ENCODE measurements around the gene CMC4. TPM values are rescaled to one million over a fixed set of nuclear protein-coding genes. Genes with fewer than 3 reads are reported as not detected.
A peak's percentile ranks its signal among the peaks of the same experiment; 100 is the strongest.

Gene CMC4
- total and polyA plus RNA-seq, 12 donors = 16.6 to 33.5 (median 22.9) TPM

DNA sequence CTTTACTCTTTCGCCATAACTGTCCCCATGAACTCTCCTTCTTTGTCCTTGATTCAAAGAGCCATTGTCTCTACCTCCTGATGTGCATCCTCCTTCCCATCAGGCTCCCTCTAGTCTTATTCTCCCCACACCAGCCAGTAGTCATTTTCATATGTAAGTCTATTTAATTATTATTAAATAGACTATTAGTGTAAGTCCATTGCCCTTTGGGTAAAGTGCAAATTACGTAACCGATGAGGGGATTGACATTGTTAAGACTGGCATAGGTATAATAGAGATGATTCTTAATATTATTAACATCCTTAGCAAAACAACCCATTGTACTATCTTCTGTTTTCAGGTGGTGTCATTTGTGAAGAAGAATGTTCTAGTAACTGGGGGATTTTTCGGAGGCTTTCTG is 16.7 kb downstream of the CMC4 start:
- Histone ChIP-seq H3K27me3 (no peaks in the 10 kb centered on the region), H3K4me1 (peaks cover 0 to 15% (median 6%) of the 10 kb centered on the region in 9 donors), H3K36me3 (peaks cover 0 to 65% (median 0%) of the 10 kb centered on the region in 9 donors), H3K9me3 (no peaks in the 10 kb centered on the region), H3K4me3 (no peak overlapping the region), H3K27ac (no peak overlapping the region)
- TF ChIP-seq, protein P1, sequence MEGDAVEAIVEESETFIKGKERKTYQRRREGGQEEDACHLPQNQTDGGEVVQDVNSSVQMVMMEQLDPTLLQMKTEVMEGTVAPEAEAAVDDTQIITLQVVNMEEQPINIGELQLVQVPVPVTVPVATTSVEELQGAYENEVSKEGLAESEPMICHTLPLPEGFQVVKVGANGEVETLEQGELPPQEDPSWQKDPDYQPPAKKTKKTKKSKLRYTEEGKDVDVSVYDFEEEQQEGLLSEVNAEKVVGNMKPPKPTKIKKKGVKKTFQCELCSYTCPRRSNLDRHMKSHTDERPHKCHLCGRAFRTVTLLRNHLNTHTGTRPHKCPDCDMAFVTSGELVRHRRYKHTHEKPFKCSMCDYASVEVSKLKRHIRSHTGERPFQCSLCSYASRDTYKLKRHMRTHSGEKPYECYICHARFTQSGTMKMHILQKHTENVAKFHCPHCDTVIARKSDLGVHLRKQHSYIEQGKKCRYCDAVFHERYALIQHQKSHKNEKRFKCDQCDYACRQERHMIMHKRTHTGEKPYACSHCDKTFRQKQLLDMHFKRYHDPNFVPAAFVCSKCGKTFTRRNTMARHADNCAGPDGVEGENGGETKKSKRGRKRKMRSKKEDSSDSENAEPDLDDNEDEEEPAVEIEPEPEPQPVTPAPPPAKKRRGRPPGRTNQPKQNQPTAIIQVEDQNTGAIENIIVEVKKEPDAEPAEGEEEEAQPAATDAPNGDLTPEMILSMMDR (IDR thresholded peaks at IDR 0.05) = no peak
- intact Hi-C loops (cut with DNase I) = loop anchor here in 6 of 10 donors (5.0 to 10.0 kb wide), 5 partner anchors 59 to 159 kb away; no protein-coding TSS in a partner anchor
- ATAC-seq = no peak
- DNase-seq = no peak
- WGBS, 2 donors = 81 to 92% methylated on average over 4 of the region's 4 CpGs

DNA sequence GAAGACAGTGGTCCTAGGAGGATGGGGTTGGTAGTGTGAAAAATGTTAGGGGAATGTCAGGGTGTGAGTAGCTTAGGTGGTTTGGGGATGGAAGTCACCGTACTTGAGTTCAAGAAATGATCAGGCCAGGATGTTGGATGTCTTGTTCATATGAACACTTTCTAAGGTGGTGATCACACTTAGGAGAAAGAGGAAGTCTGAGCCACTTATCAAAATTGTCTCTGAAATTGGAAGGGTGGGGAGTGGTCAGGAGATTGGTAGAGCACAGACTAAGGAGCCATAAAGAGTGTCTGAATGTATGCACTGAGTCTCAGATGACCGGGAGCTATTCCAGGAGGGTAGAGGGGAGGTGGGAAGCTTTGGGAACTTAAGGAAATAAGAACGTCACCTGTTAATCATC is 17.3 kb downstream of the CMC4 start:
- peaks cover 0 to 21% (median 7%) of the 10 kb centered on the region in 9 donors for H3K4me1 ChIP-seq
- no peaks in the 10 kb centered on the region for H3K27me3 ChIP-seq
- TF ChIP-seq, protein P1 (IDR thresholded peaks at IDR 0.05) = no peak
- H3K27ac ChIP-seq = no peak overlapping the region
- no peak overlapping the region for H3K4me3 ChIP-seq
- intact Hi-C loops (cut with DNase I) = loop anchor here in 6 of 10 donors (5.0 to 10.0 kb wide), 5 partner anchors 59 to 159 kb away; no protein-coding TSS in a partner anchor
- WGBS, 2 donors = 90 to 93% methylated on average over 3 of the region's 3 CpGs
- ATAC-seq (no peak), DNase-seq (no peak)
- H3K36me3 ChIP-seq = peaks cover 0 to 65% (median 0%) of the 10 kb centered on the region in 9 donors
- no peaks in the 10 kb centered on the region for H3K9me3 ChIP-seq

DNA sequence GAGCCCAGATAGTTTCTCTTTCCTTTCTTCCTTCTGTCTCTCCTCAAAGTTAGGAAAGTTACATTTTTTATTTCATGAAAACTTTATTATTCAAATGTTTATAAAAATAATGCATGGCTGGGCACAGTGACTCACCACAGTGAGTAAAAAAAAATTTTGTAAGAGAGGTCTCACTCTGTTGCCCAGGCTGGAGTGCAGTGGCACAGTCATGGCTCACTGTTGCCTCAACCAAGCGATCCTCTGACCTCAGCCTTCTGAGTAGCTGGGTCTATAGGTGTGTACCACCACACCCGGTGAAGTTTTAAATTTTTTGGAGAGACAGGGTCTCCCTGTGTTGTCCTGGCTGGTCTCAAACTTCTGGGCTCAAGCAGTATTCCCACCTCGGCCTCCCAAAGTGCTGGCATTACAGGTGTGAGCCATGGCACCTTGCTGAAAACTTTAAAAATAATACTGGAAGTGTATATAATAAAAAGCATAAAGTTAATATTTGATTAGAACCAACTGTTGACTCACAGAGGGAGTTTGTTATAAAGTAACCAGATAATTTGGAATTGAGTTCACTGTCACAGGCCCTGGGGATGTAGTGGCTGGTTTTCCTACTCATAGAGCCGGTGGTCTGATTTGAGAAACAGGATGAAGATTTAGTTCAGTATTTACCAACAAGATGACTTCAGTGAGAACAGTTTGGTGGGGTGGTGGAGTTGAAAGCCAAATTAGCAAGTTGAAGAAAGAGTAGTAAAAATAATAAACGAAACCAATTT is 18.0 kb downstream of the CMC4 start:
- Histone ChIP-seq H3K27me3 (peaks cover 0 to 3% (median 0%) of the 10 kb centered on the region in 7 donors), H3K9me3 (no peaks in the 10 kb centered on the region), H3K4me1 (peaks cover 0 to 28% (median 8%) of the 10 kb centered on the region in 9 donors), H3K27ac (no peak overlapping the region), H3K36me3 (peaks cover 0 to 65% (median 0%) of the 10 kb centered on the region in 9 donors), H3K4me3 (no peak overlapping the region)
- ATAC-seq (no peak), DNase-seq (no peak)
- intact Hi-C loops (cut with DNase I) = loop anchor here in 6 of 10 donors (5.0 to 10.0 kb wide), 5 partner anchors 58 to 158 kb away; no protein-coding TSS in a partner anchor
- 93 to 95% methylated on average over 5 of the region's 5 CpGs for WGBS, 2 donors
- TF ChIP-seq, protein P1 (IDR thresholded peaks at IDR 0.05) = no peak

DNA sequence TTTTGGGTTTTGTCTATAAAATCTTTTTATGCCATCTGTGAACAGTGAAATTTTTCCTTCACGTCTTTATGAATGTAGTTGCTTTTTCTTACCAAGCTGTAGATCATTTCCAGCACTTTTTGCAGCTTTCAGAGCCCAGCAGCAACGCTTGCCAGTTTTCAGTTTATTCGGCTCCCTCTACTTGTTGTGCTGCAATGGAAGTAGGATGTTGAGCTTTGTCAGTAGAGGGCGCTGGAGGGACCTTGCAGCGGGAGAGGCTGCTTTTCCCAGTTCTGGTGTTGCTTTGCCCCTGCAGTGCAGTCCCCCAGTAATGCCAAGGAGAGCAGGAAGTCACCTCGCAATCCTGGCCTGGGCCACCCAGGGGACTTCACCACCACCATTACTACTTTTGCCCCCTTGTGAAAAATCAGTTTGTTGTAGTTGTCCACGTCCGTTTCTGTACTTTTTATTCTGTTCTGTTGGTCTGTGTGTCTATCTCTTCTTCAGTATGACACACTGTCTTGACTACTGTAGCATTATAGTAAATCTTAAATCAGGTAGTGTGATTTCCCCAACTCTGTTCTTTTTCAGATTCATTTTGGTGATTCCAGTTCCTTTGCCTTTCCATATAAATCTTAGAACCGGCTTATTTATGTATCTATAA is 21.8 kb downstream of the CMC4 start:
- intact Hi-C loops (cut with DNase I) = loop anchor here in 1 of 10 donors (2.0 kb wide), 1 partner anchor 20 kb away; no protein-coding TSS in a partner anchor
- Histone ChIP-seq H3K36me3 (peaks cover 0 to 52% (median 0%) of the 10 kb centered on the region in 9 donors), H3K4me3 (no peak overlapping the region), H3K27me3 (peaks cover 0 to 4% (median 0%) of the 10 kb centered on the region in 7 donors), H3K9me3 (no peaks in the 10 kb centered on the region), H3K4me1 (peaks cover 0 to 30% (median 5%) of the 10 kb centered on the region in 9 donors), H3K27ac (peak overlapping the region in 1 of 10 donors; percentile 31)
- TF ChIP-seq, protein P1 (IDR thresholded peaks at IDR 0.05) = peak; percentile 34 to 72 (median 60)
- DNase-seq (peak in 1 of 2 donors; percentile 46), ATAC-seq (peak; percentile 25 to 69 (median 60))
- WGBS, 2 donors = 43% methylated on average over 9 of the region's 9 CpGs
